ENCODE results near the gene LUZP2.

The LUZP2 gene

GRCh38 chr11:24734742-24735237 is 237.9 kb downstream of the LUZP2 start:
- DNase-seq, result no peak

DNA sequence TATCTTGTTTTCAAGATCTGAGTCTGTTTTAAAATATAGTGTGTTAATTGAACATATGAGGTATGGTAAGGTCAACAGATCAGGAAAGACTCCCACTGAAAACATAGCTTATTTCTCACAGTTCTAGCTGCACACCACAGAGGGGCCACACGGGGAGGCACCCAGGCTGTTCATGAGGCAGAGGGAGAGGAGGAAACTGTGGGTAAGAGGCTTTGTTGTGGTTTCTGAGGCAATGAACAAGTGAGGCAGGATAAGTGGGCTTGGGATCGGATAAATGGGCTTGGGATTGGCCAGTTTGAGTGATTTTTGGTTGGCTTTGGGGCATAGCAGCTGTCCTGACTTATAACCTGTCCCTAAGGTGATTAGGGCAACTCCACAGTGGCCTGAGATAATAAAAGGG is 242.1 kb downstream of the LUZP2 start:
- no peak for DNase-seq

DNA sequence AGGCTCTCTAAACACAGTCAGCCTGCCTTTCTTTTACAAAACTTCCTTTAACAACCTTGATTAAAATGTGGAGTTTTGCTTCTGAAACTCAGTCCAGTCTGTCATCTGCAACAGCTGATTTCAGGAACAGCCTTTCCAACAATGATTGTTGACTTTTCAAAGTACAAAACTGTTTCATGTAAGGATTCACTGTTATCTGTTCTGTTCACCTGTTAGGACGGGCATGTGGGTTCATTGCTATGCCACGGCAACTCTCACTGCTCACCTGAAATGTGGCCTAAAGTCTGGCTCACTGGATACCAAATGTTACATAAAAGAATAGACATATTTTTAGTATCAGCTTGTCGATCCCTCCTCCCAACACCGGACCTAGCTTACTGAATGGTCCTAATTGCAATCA is 242.8 kb downstream of the LUZP2 start:
- DNase-seq, result no peak

GRCh38 chr11:24747275-24748251 is 250.7 kb downstream of the LUZP2 start:
- no peak for DNase-seq

DNA sequence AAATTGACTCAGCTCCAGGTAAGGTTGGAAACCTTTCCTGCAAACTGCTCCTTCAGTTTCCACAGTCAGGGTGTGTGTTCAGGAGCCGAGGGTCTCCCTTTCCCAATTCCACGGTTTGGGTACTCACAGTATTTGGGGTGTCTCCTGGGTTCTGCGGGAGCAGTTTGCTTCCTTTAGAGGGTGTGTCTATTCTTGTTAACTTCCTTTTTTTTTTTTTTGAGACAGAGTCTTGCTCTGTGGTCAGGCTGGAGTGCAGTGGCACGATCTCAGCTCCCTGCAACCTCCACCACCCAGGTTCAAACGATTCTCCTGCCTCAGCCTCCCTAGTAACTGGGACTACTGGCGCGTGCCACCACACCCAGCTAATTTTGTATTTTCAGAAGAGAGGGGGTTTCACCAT is 251.4 kb downstream of the LUZP2 start:
- DNase-seq, result no peak

GRCh38 chr11:24754406-24754805 is 257.6 kb downstream of the LUZP2 start:
- no peak for DNase-seq

GRCh38 chr11:24755260-24755839 is 258.5 kb downstream of the LUZP2 start:
- no peak for DNase-seq

DNA sequence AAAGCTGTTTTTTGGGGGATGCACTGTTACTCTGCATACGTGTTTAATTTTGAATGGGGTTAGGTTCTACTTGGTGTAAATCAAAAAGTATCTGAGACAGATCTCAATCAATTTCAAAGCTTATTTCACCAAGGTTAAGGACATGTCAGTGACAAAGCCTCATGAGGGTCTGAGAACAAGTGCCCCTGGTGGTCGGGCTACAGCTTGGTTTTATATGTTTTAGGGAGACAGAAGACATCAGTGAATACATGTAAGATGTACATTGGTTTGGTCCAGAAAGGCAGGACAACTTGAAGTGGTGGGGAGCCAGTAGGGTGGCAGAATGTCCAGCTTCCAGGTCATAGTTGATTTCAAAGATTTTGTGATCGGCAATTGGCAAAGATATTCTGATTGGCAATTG is 262.9 kb downstream of the LUZP2 start:
- DNase-seq, result no peak

DNA sequence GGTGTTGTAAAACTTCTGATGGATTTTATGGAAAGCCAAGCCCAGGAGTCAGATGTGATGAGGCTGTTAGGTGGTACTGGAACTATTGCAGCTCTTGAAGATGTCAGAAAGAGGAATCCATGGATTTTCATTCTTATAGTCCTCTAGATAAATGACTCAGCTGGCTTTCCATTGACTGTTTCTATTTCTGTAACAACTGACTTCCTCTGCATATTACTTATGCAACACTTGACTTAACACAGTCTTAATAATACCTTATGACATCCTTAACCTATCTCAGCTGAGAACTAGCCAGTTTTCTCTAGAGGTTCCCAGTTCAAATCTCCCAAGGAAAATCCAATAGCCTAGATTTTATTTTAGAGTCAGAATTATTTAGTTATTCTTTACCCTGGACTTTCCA is 263.8 kb downstream of the LUZP2 start:
- no peak for DNase-seq

GRCh38 chr11:24762076-24762475 is 265.2 kb downstream of the LUZP2 start:
- no peak for DNase-seq

- DNase-seq, result no peak
Observed at GRCh38 chr11:24767411-24767810, 270.6 kb downstream of the LUZP2 start.

DNA sequence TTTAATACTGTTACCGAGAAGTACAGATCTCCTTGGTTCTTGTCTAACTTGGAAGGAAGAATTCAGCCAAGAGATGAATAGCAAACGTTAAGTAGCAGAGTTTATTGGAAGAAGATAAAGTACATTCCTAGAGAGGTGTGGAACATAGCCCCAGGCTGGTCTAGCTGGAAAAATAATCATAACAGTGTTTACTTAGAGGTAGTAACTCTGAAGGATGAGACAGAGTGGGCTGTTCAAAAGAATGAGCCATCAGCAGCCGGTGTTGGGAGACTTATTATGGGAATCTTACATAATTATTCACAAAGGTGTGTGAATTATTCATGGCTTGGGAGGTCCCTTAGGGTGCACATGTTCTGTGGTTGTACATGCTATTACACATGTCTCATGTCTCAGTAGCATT is 276.5 kb downstream of the LUZP2 start:
- no peak for DNase-seq

DNA sequence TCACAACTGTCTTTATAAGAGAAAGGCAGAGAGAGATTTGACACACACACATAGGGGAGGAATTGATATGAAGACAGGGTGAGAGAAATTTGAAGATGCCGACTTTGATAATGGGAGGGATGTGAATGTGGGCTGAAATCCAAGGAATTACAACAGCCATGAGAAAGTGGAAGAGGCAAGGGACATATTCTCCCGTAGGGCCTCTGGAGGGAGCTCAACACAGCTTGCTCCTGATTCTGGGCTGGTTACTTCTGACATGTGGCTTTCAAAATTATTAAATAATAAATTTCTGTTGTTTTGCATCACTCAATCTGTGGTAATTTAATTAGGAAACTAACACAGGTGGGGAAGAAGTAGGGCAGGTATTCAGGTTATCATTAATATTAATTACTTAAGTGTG is 282.9 kb downstream of the LUZP2 start:
- no peak for DNase-seq

- no peak for DNase-seq
Observed at GRCh38 chr11:24781288-24781687, 284.4 kb downstream of the LUZP2 start.

GRCh38 chr11:24793479-24793878 is 296.6 kb downstream of the LUZP2 start:
- no peak for DNase-seq

- DNase-seq, result no peak
Observed at GRCh38 chr11:24794064-24794463, 297.2 kb downstream of the LUZP2 start.

- DNase-seq, result no peak
Observed at GRCh38 chr11:24805671-24806070, 308.8 kb downstream of the LUZP2 start.

GRCh38 chr11:24808173-24808572 is 311.3 kb downstream of the LUZP2 start:
- DNase-seq, result no peak

- no peak for DNase-seq
Observed at GRCh38 chr11:24819006-24819405, 322.2 kb downstream of the LUZP2 start.

- no peak for DNase-seq
Observed at GRCh38 chr11:24819863-24820434, 323.1 kb downstream of the LUZP2 start.

DNA sequence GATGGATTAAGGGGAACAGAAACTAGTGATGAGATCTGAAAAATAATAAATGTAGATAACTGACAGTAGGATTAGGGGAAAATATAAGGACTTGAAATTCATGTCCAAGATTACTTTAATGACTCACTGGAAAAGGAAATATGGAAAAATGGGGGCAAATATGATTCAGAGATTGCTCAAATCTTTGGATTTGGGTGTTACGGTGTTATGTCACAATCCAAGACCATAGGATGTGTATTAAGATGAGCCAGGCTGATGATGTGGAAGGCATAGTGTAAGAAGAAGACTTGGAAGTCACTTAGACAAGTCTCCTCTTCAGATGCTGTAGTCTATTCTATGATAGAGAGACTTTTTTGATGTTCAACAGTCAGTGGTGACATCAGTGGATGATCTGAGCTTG is 323.7 kb downstream of the LUZP2 start:
- no peak for DNase-seq

- no peak for DNase-seq
Observed at GRCh38 chr11:24828938-24829605, 332.2 kb downstream of the LUZP2 start.

DNA sequence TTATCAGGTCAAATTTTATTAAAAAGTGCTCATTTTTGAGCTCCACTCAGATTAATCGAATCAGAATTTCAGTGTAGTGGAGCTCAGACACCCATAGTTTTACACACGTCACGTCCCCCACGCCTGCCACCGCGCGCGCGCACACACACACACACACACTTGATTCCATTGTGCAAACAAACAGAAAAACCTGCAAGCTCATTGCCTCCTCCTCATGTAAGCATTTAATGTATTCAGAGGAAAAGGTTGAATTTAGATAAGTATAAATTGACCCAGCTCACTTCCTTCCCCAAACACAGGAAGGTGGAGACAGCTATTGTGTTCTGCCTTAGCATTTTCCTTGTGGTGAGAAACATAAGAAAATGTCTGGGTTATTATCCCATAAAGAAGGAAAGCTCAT is 336.7 kb downstream of the LUZP2 start:
- no peak for DNase-seq
